Mesangial cell (primary cell): ENCODE results near the gene KIF1C. TPM values are rescaled to one million over a fixed set of nuclear protein-coding genes. Genes with fewer than 3 reads are reported as not detected.

Source experiments
- total RNA-seq: library from RNA; depleted of rRNA; stranded (reverse); fragments of >200 nt; gene quantifications from 2 replicates; pipeline ENCODE4 v1.2.3, GENCODE V29; 2015

Gene KIF1C
- total RNA-seq, result 68.6 and 71.5 TPM in 2 replicates

DNA sequence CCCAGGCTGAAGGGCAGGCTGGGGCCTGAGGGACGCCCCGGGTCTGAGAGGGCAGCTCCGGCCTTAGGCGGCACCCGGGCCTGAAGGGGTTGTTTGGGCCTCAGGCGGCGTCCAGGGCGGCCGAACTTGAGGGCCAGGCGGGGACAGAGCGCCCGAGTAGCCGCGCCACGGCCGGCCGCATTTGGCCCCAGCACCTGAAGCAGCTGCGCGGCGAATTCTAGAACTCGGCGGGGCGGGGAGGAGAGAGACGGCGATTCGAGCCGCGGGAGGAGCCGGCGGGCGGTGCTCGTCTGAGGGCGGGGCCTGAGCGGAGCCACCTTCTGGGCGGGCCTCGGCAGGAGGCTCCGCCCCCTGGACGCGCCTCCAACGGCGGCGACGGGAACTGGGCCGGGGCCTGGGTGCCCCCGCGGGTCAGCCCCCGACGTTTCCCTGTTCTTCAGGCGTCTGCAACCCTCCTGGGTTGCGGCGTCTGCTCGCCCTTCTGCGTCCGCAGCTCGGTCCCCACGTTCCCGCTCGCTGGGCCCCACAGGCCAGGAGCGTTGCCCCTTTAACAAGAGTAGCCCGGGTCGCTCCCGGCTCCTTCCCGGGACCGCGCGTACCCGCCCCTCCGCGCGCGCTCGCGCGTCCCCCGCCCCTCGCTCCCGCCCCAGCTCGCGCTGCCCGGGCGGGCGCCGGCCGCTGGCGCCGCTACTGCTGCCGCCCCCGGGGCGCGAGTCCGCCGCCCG, at the start of gene KIF1C, which contains the start of gene INCA1:
TSS of gene KIF1C (plus strand) at position 649 of the 725 bp plus-strand sequence. CDS start 2,297 bp downstream, outside the sequence.
TSS of gene INCA1 (minus strand) at position 221 of the 725 bp plus-strand sequence. CDS start 3,085 bp downstream, outside the sequence.

GRCh38 chr17:4948166-4948930, 49.4 kb upstream of the KIF1C start, which contains the start of gene PFN1:
PFN1 (minus strand) TSS chr17:4948530; CDS start chr17:4948394, 136 bp downstream.

DNA sequence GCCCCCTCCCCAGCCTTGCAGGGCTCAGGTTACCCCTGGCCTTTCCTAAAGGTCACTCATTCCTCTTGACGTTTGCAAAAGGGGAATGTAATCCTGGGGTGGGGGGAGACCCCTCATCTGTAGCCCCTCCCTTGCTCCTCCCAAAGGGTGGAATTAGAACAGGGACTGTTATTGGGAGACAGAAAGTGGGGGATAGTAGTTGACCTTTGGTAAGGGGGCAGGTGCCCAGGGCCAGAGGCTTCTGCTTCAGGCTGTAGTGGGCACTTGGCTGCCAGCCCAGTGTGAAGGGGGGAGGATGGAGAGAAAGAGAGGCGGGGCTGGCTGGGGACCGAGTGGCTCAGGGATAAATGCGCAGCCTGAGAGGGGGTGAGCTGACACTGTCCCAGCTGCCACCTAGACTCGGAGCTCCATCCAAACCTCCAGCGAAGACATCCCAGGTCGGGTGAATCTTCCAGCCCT, 47.0 kb upstream of the KIF1C start, which contains the start of gene ENO3:
TSS of gene ENO3 (plus strand) at position 374 of the 459 bp plus-strand sequence. CDS start 711 bp downstream, outside the sequence.

DNA sequence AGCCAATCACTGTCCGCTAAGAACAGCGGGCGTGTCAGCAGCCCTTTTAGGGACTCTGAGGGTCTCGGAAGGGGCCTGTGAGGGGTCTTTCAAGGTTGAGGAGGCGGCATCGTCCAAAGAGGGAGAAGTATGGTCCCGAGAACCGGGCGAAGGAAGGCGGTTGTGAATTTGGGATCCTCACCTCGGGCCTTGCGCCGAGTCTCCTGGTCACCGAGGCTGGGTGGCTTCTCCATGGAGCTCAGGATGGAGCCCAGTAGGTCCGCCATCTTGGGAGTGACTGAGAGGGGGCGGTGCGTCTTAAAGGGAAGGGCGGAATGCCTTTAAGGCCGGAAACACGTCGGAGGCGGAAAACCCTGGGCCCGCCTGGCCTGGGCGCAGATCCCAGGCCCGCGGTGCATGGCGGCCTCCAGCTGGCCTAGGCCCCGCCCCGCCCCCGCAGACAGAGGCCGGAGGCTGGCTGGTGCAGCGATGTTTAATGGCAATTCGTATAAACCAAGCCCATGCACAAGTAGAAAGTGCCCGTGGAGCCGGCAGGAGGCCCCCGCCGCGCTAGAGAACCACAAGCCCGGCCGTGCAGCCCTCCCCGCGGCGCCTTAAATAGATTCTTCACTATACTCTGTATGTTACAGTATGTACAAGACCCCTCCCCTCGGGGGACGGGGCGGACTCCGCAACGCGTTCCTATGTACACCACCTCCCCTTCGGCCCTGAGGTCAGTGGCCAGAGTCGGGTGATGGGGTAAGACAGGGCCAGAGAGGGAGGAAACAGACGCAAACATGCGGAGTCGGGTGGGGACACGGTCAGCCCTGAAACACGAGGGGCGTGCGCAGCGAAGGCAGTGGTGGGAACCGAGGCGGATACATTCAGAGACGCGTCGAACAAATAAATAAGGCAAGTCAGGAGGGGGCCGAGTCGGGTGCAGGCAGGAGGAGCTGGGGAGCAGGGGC, 29.9 kb upstream of the KIF1C start, which contains the start of gene SPAG7:
TSS of gene SPAG7 (minus strand) at position 279 of the 947 bp plus-strand sequence. CDS start at position 266, 13 bp downstream.

GRCh38 chr17:4986951-4987766, 10.6 kb upstream of the KIF1C start, which contains the start of gene CAMTA2:
CAMTA2 (minus strand) TSS chr17:4987675; CDS start chr17:4986222, 1,453 bp downstream.

DNA sequence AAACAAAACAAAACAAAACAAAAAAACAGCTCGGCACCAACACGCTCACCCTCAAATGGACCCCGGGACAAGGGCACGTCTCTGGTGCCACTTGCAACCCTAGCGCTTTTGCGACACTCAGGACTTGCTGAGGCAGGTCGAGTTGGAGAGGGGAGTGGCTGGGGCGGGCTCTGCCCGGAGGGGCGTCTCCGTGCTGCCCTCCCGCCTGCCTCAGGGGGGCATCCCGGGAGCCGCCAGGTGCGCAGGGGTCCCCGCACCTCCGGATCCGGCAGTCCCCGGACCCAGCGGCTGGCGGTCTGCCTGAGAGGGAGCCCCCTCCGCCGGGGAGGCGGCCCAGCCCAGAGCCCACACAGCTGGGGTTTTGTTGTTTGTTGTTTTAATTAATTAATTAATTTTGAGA, 37.6 kb downstream of the KIF1C start, which contains the start of gene SLC52A1:
TSS of gene SLC52A1 (minus strand) at position 112 of the 400 bp plus-strand sequence. CDS start 820 bp downstream, outside the sequence.

Other genes with a start within 250 kb of the KIF1C start
- not detected in 2 replicates for gene TM4SF5, start 226.1 kb upstream of the KIF1C start, total RNA-seq
- gene VMO1, start 211.6 kb upstream of the KIF1C start, total RNA-seq, result 1.1 TPM in 1 of 2 replicates, not detected in the other
- 0.49 TPM in 1 of 2 replicates, not detected in the other for gene GLTPD2, start 209.0 kb upstream of the KIF1C start, total RNA-seq
- gene PSMB6, start 201.8 kb upstream of the KIF1C start, total RNA-seq, result 181 and 242 TPM in 2 replicates
- gene PLD2, start 190.8 kb upstream of the KIF1C start, total RNA-seq, result 13.5 and 30.9 TPM in 2 replicates
- gene MINK1, start 164.6 kb upstream of the KIF1C start, total RNA-seq, result 18.9 and 22.6 TPM in 2 replicates
- gene C17orf107, start 98.4 kb upstream of the KIF1C start, total RNA-seq, result 1.8 and 8.4 TPM in 2 replicates
- gene CHRNE, start 94.9 kb upstream of the KIF1C start, total RNA-seq, result 0.16 and 1.4 TPM in 2 replicates
- not detected in 2 replicates for gene GP1BA, start 65.7 kb upstream of the KIF1C start, total RNA-seq
- 66.6 and 80.7 TPM in 2 replicates for gene SLC25A11, start 57.9 kb upstream of the KIF1C start, total RNA-seq
- 53.3 and 56.0 TPM in 2 replicates for gene RNF167, start 57.7 kb upstream of the KIF1C start, total RNA-seq
- gene PFN1, start 49.4 kb upstream of the KIF1C start, total RNA-seq, result 1,852 and 3,641 TPM in 2 replicates
- 2.0 and 5.2 TPM in 2 replicates for gene ENO3, start 46.8 kb upstream of the KIF1C start, total RNA-seq
- 41.7 and 55.0 TPM in 2 replicates for gene SPAG7, start 30.1 kb upstream of the KIF1C start, total RNA-seq
- 21.5 and 30.9 TPM in 2 replicates for gene CAMTA2, start 10.3 kb upstream of the KIF1C start, total RNA-seq
- 0.33 and 2.0 TPM in 2 replicates for gene INCA1, start 428 bp upstream of the KIF1C start, total RNA-seq
- gene SLC52A1, start 37.5 kb downstream of the KIF1C start, total RNA-seq, result under 0.01 TPM in 1 of 2 replicates, not detected in the other
- 0.81 and 2.2 TPM in 2 replicates for gene ZFP3, start 80.5 kb downstream of the KIF1C start, total RNA-seq
- gene ZNF232, start 113.9 kb downstream of the KIF1C start, total RNA-seq, result 3.6 and 5.6 TPM in 2 replicates
- gene USP6, start 118.1 kb downstream of the KIF1C start, total RNA-seq, result not detected in 2 replicates
- 4.1 and 5.2 TPM in 2 replicates for gene ZNF594, start 193.9 kb downstream of the KIF1C start, total RNA-seq
- not detected in 2 replicates for gene SCIMP, start 236.9 kb downstream of the KIF1C start, total RNA-seq